ENCODE data around the gene FTHL17. TPM values are rescaled to one million over a fixed set of nuclear protein-coding genes. Genes with fewer than 3 reads are reported as not detected.

The FTHL17 gene
- total RNA-seq, 1 donor from 2014 or later, result not detected

DNA sequence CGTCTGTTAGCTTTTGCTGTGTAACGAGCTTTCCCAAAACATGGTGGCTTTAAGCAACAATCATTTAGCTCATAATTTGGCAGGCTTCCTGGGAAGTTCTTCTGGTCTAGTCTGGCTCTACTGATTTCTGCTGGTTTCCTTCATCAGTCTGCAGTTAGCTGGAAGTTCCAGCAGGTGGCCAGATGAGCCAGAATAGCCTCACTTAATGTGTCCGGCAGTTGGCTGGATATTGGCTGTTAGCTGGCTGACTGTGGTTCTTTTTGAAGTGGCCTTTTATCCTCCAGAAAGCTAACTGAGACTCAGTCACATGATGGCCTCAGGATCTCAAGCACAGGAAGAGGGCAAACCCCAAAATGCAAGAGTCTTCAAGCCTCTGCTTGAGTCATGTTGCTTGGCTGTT is 34.9 kb downstream of the FTHL17 start:
- Histone ChIP-seq H3K36me3 (ENCODE audit: control insufficient read depth, insufficient read depth, low read length) (no peaks in the 10 kb centered on the region), H3K27me3 (ENCODE audit: control insufficient read depth, insufficient read depth, low read length) (no peaks in the 10 kb centered on the region), H3K4me3 (ENCODE audit: low read depth, low read length) (no peak overlapping the region)
- TF ChIP-seq, protein P1, sequence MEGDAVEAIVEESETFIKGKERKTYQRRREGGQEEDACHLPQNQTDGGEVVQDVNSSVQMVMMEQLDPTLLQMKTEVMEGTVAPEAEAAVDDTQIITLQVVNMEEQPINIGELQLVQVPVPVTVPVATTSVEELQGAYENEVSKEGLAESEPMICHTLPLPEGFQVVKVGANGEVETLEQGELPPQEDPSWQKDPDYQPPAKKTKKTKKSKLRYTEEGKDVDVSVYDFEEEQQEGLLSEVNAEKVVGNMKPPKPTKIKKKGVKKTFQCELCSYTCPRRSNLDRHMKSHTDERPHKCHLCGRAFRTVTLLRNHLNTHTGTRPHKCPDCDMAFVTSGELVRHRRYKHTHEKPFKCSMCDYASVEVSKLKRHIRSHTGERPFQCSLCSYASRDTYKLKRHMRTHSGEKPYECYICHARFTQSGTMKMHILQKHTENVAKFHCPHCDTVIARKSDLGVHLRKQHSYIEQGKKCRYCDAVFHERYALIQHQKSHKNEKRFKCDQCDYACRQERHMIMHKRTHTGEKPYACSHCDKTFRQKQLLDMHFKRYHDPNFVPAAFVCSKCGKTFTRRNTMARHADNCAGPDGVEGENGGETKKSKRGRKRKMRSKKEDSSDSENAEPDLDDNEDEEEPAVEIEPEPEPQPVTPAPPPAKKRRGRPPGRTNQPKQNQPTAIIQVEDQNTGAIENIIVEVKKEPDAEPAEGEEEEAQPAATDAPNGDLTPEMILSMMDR (IDR thresholded peaks at IDR 0.05; ENCODE audit: insufficient read depth, low read length, poor library complexity, severe bottlenecking), result peak; percentile 75
- DNase-seq (ENCODE audit: low read depth), result no peak

DNA sequence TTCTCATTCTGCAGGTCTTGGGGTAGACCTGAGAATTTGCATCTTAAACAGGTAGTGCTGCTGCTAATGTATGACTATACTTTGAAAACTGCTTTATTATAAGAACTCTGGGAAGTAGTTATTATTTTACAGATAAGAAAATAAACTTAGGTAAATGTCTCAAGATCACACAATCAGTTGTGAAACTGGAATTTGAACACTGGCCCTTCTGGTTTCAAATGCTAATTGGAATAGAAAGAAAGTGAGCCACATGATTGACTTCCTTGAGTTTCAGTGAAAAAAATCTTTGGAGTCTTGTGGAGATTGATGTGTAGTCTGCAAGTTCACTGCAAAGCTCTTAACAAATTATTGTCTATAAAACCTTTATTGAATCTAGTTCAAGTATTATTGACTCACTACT is 44.5 kb downstream of the FTHL17 start:
- TF ChIP-seq, protein P1 (IDR thresholded peaks at IDR 0.05; ENCODE audit: insufficient read depth, low read length, poor library complexity, severe bottlenecking), result no peak
- DNase-seq (ENCODE audit: low read depth), result no peak
- H3K27me3 ChIP-seq (ENCODE audit: control insufficient read depth, insufficient read depth, low read length), result no peaks in the 10 kb centered on the region
- no peak overlapping the region for H3K4me3 ChIP-seq (ENCODE audit: low read depth, low read length)
- H3K36me3 ChIP-seq (ENCODE audit: control insufficient read depth, insufficient read depth, low read length), result no peaks in the 10 kb centered on the region

DNA sequence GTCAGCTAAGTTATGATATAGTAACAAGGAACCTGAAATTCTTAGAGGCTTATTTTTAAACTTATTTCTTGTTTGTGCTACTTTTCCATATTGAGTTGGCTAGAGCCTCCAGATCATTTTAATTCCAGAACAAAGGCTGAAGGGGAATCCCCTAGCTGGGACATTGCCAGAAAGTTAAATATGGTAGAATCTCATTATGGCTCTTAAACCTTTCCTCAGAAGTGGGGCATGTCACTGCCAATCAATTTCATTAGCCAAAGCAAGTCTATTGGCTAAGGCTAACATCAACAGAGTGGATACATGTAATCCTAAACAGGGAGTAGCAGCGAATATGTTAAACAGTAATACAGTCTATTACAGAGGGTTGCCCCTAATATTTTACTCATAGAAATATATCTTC is 47.0 kb downstream of the FTHL17 start:
- no peak for DNase-seq (ENCODE audit: low read depth)
- Histone ChIP-seq H3K36me3 (ENCODE audit: control insufficient read depth, insufficient read depth, low read length) (no peaks in the 10 kb centered on the region), H3K27me3 (ENCODE audit: control insufficient read depth, insufficient read depth, low read length) (no peaks in the 10 kb centered on the region), H3K4me3 (ENCODE audit: low read depth, low read length) (no peak overlapping the region)
- TF ChIP-seq, protein P1 (IDR thresholded peaks at IDR 0.05; ENCODE audit: insufficient read depth, low read length, poor library complexity, severe bottlenecking), result no peak

DNA sequence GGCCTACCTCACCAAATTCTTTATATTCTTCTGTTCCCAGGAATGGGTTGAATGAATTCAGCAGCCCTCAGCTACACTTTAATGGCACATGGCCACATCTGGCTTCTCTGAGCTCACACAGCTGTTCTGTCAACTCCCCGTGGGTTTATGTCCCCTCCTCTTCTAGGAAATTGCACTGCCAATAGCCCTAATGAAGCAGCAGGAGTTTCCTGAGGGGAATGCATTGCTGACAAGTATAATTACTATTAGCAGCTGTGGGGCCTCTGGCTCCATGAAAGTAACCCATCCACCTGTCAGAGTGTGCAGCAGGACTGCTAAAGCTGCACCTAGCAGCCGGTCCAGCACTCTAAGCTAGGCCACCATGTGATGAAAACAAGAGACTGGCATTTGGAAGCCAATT is 50.3 kb downstream of the FTHL17 start:
- no peak overlapping the region for H3K4me3 ChIP-seq (ENCODE audit: low read depth, low read length)
- DNase-seq (ENCODE audit: low read depth), result no peak
- H3K36me3 ChIP-seq (ENCODE audit: control insufficient read depth, insufficient read depth, low read length), result no peaks in the 10 kb centered on the region
- H3K27me3 ChIP-seq (ENCODE audit: control insufficient read depth, insufficient read depth, low read length), result no peaks in the 10 kb centered on the region
- TF ChIP-seq, protein P1 (IDR thresholded peaks at IDR 0.05; ENCODE audit: insufficient read depth, low read length, poor library complexity, severe bottlenecking), result no peak

Other genes with a start within 250 kb of the FTHL17 start
- gene TAB3, start 182.8 kb downstream of the FTHL17 start, total RNA-seq, result 35.7 and 43.3 TPM in 2 replicates

Data from kidney epithelial cell (primary cell).